Fibroblast of lung (primary cell): ENCODE data around the gene DNMBP.
"Not testable (repeated sequence)": the region's sequence is repeated elsewhere in the genome, so short reads cannot be mapped to it uniquely, and the experiment has no call there.

Source experiments
- EZH2 ChIP-seq: IDR thresholded peaks from 2 replicates; pipeline ENCODE4 v1.5.1; 2012; ENCODE audit warnings: low read length, control low read depth, mild to moderate bottlenecking; ENCODE audit errors: missing control alignments
- TF ChIP-seq, protein P1 (sequence below), 2 donors: IDR thresholded peaks in 1 of 2; conservative IDR thresholded peaks in 1 of 2; 1 replicate in 1 of 2; 2 replicates in 1 of 2; pipeline ENCODE4 v1.5.1; 2011 to 2012; ENCODE audit warnings: low read length in 2 of 2, control low read depth in 1 of 2, inconsistent platforms in 1 of 2, low read depth in 1 of 2, mild to moderate bottlenecking in 1 of 2

DNA sequence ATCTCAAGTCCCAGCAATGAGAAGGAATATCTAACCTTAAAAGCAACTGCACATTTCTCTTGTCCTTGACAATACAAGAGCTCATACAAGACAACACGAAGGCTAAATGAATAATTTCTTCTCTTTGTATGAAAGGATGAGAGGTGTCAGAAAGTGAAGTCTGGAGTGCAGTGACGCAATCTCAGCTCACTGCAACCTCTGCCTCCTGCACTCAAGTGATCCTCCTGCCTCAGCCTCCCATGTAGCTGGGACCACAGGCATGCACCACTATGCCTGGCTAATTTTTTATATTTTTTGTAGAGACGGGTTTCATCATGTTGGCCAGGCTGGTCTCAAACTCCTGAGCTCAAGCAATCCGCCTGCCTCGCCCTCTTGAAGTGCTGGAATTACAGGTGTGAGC is 24.1 kb downstream of the DNMBP start:
- TF ChIP-seq, protein P1, sequence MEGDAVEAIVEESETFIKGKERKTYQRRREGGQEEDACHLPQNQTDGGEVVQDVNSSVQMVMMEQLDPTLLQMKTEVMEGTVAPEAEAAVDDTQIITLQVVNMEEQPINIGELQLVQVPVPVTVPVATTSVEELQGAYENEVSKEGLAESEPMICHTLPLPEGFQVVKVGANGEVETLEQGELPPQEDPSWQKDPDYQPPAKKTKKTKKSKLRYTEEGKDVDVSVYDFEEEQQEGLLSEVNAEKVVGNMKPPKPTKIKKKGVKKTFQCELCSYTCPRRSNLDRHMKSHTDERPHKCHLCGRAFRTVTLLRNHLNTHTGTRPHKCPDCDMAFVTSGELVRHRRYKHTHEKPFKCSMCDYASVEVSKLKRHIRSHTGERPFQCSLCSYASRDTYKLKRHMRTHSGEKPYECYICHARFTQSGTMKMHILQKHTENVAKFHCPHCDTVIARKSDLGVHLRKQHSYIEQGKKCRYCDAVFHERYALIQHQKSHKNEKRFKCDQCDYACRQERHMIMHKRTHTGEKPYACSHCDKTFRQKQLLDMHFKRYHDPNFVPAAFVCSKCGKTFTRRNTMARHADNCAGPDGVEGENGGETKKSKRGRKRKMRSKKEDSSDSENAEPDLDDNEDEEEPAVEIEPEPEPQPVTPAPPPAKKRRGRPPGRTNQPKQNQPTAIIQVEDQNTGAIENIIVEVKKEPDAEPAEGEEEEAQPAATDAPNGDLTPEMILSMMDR (conservative IDR thresholded peaks at IDR 0.05 in 1 of 2, IDR thresholded peaks at IDR 0.05 in 1 of 2; ENCODE audit: low read depth in 1 of 2, low read length in 2 of 2), result not testable (repeated sequence)
- TF ChIP-seq EZH2, result not testable (repeated sequence)
